Uterus (tissue), 2 donors: Measurements from ENCODE around the gene RINL.

Experiments
- POLR2A ChIP-seq, 2 donors: fragments of 450-650 bp; IDR thresholded peaks; one replicate each; pipeline ENCODE4 v1.6.1; 2016; ENCODE audit warnings: antibody characterized with exemption in 2 of 2, mild to moderate bottlenecking in 1 of 2, moderate library complexity in 1 of 2
- TF ChIP-seq, protein P1 (sequence below), 4 experiments: fragments of 200-600 bp in 2 of 4; fragments of 450-650 bp in 2 of 4; sonication (generic) in 2 of 4; IDR thresholded peaks; one replicate each; pipeline ENCODE4 v1.5.1; 2016 to 2019; ENCODE audit warnings: antibody characterized with exemption in 4 of 4, mild to moderate bottlenecking in 2 of 4, moderate library complexity in 1 of 4

DNA sequence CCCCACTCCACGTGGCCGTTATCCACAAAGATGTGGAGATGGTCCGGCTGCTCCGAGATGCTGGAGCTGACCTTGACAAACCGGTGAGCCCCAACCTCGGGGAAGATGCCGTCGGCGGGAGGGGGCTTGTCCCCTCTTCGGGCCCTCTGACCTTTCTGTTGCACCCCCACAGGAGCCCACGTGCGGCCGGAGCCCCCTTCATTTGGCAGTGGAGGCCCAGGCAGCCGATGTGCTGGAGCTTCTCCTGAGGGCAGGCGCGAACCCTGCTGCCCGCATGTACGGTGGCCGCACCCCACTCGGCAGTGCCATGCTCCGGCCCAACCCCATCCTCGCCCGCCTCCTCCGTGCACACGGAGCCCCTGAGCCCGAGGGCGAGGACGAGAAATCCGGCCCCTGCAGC, 29.2 kb upstream of the RINL start:
- TF ChIP-seq, protein P1, sequence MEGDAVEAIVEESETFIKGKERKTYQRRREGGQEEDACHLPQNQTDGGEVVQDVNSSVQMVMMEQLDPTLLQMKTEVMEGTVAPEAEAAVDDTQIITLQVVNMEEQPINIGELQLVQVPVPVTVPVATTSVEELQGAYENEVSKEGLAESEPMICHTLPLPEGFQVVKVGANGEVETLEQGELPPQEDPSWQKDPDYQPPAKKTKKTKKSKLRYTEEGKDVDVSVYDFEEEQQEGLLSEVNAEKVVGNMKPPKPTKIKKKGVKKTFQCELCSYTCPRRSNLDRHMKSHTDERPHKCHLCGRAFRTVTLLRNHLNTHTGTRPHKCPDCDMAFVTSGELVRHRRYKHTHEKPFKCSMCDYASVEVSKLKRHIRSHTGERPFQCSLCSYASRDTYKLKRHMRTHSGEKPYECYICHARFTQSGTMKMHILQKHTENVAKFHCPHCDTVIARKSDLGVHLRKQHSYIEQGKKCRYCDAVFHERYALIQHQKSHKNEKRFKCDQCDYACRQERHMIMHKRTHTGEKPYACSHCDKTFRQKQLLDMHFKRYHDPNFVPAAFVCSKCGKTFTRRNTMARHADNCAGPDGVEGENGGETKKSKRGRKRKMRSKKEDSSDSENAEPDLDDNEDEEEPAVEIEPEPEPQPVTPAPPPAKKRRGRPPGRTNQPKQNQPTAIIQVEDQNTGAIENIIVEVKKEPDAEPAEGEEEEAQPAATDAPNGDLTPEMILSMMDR (IDR thresholded peaks at IDR 0.05), result no peak
- TF ChIP-seq POLR2A (IDR thresholded peaks at IDR 0.05), result no peak
